ENCODE data around the gene GMPS. TPM values are rescaled to one million over a fixed set of nuclear protein-coding genes. Genes with fewer than 3 reads are reported as not detected.

GMPS gene
- total RNA-seq, 1 experiment from 2014 or later, result 136 TPM

DNA sequence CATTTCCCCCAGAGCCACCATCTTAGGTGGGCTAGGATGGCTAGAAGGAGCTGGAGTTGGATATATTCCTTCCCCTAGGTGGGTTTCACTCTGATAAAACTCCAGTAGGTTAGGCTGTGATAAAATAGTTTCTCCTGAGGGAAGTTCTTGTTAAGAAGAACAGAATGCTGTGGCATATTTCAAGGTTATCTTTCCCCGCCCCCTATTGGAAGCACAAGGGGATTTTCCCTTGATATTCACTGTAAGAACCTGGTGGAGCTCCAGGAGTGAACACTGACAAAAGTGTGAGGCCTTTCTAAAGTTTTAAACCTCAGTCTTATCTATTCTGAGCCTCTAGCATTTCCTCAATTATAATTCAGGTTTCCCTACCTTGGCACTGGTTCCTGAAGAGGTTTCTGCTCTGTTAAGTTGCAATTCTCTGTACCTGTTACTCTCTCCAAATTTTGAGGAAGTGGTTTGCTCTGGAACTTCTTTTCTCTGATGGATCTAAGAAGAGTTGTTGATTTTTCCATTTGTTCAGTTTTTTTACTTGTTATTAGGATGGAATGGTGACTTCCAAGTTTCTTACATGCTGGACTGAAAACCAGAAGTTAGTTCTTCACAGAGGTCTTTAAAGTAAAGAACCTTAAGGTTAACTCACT, 113.5 kb downstream of the GMPS start (continued):
- TF ChIP-seq ZNF512 (CRISPR knock-in tag; IDR thresholded peaks at IDR 0.05; ENCODE audit: borderline replicate concordance), result no peak
- TF ChIP-seq, protein P1, sequence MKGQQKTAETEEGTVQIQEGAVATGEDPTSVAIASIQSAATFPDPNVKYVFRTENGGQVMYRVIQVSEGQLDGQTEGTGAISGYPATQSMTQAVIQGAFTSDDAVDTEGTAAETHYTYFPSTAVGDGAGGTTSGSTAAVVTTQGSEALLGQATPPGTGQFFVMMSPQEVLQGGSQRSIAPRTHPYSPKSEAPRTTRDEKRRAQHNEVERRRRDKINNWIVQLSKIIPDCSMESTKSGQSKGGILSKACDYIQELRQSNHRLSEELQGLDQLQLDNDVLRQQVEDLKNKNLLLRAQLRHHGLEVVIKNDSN (CRISPR knock-in tag; IDR thresholded peaks at IDR 0.05), result no peak

GRCh38 chr3:155984791-155985417, 114.5 kb downstream of the GMPS start:
- Mint-ChIP-seq H3K4me1 (peaks cover 17% of the 10 kb centered on the region), H3K9me3 (no peaks in the 10 kb centered on the region), H3K27ac (no peak overlapping the region), H3K36me3 (no peaks in the 10 kb centered on the region), H3K27me3 (ENCODE audit: low read depth) (no peaks in the 10 kb centered on the region), H3K4me3 (no peak overlapping the region)
- ChIA-PET POLR2A (no interaction called here), CTCF (interaction anchor here (1.6 kb wide), 1 partner anchor 179 kb away, joined by 11 read pairs; the partner anchor contains the start of gene C3orf33)
- no peak for ATAC-seq
- DNase-seq (ENCODE audit: low spot score), result no peak
- TF ChIP-seq, protein P2, sequence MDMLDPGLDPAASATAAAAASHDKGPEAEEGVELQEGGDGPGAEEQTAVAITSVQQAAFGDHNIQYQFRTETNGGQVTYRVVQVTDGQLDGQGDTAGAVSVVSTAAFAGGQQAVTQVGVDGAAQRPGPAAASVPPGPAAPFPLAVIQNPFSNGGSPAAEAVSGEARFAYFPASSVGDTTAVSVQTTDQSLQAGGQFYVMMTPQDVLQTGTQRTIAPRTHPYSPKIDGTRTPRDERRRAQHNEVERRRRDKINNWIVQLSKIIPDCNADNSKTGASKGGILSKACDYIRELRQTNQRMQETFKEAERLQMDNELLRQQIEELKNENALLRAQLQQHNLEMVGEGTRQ (CRISPR knock-in tag; IDR thresholded peaks at IDR 0.05), result peak; percentile 24; the same call in 1 of the 2 replicates
- TF ChIP-seq IRF2 (CRISPR knock-in tag; IDR thresholded peaks at IDR 0.05; ENCODE audit: borderline replicate concordance, low read depth), result no peak

DNA sequence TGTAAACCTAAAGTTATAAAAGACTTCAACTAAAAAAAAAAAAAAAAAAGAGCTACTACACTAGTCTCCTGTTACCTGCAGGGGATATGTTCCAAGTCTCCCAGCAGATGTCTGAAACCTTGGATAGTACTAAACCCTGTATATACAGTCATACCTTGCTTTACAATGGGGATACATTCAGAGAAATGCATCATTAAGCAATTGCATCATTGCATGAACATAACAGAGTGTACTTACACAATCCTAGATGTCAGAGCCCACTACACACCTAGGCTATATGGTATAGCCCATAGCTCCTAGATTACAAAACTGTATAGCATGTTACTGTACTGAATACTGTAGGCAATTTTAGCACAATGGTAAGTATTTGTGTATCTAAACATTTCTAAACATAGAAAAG, 119.1 kb downstream of the GMPS start:
- DNase-seq (ENCODE audit: low spot score), result no peak
- ATAC-seq, result no peak
- ChIA-PET POLR2A (no interaction called here), CTCF (no interaction called here)
- Mint-ChIP-seq H3K27ac (no peak overlapping the region), H3K4me3 (no peak overlapping the region), H3K36me3 (no peaks in the 10 kb centered on the region), H3K4me1 (peaks cover 22% of the 10 kb centered on the region), H3K9me3 (0 out of 2 replicates have a peak, but pooled peaks cover 3% of the 10 kb centered on the region), H3K27me3 (ENCODE audit: low read depth) (no peaks in the 10 kb centered on the region)
- TF ChIP-seq ATF6 (CRISPR knock-in tag; IDR thresholded peaks at IDR 0.05), result no peak
- TF ChIP-seq, protein P3, sequence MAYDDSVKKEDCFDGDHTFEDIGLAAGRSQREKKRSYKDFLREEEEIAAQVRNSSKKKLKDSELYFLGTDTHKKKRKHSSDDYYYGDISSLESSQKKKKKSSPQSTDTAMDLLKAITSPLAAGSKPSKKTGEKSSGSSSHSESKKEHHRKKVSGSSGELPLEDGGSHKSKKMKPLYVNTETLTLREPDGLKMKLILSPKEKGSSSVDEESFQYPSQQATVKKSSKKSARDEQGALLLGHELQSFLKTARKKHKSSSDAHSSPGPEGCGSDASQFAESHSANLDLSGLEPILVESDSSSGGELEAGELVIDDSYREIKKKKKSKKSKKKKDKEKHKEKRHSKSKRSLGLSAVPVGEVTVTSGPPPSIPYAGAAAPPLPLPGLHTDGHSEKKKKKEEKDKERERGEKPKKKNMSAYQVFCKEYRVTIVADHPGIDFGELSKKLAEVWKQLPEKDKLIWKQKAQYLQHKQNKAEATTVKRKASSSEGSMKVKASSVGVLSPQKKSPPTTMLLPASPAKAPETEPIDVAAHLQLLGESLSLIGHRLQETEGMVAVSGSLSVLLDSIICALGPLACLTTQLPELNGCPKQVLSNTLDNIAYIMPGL (CRISPR knock-in tag; IDR thresholded peaks at IDR 0.05), result no peak
- TF ChIP-seq, protein P4, sequence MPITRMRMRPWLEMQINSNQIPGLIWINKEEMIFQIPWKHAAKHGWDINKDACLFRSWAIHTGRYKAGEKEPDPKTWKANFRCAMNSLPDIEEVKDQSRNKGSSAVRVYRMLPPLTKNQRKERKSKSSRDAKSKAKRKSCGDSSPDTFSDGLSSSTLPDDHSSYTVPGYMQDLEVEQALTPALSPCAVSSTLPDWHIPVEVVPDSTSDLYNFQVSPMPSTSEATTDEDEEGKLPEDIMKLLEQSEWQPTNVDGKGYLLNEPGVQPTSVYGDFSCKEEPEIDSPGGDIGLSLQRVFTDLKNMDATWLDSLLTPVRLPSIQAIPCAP (CRISPR knock-in tag; IDR thresholded peaks at IDR 0.05), result no peak
- no peak for TF ChIP-seq FOXK1 (CRISPR knock-in tag; IDR thresholded peaks at IDR 0.05)
- TF ChIP-seq EMX1 (CRISPR knock-in tag; IDR thresholded peaks at IDR 0.05), result no peak
- TF ChIP-seq CREB1 (CRISPR knock-in tag; IDR thresholded peaks at IDR 0.05), result no peak
- no peak for TF ChIP-seq ZBTB21 (CRISPR knock-in tag; IDR thresholded peaks at IDR 0.05; ENCODE audit: borderline replicate concordance)
- TF ChIP-seq ZNF416 (CRISPR knock-in tag; IDR thresholded peaks at IDR 0.05), result no peak
- no peak for TF ChIP-seq RORB (CRISPR knock-in tag; IDR thresholded peaks at IDR 0.05)
- TF ChIP-seq ZNF138 (CRISPR knock-in tag; conservative IDR thresholded peaks at IDR 0.05), result no peak
- TF ChIP-seq, protein P5, sequence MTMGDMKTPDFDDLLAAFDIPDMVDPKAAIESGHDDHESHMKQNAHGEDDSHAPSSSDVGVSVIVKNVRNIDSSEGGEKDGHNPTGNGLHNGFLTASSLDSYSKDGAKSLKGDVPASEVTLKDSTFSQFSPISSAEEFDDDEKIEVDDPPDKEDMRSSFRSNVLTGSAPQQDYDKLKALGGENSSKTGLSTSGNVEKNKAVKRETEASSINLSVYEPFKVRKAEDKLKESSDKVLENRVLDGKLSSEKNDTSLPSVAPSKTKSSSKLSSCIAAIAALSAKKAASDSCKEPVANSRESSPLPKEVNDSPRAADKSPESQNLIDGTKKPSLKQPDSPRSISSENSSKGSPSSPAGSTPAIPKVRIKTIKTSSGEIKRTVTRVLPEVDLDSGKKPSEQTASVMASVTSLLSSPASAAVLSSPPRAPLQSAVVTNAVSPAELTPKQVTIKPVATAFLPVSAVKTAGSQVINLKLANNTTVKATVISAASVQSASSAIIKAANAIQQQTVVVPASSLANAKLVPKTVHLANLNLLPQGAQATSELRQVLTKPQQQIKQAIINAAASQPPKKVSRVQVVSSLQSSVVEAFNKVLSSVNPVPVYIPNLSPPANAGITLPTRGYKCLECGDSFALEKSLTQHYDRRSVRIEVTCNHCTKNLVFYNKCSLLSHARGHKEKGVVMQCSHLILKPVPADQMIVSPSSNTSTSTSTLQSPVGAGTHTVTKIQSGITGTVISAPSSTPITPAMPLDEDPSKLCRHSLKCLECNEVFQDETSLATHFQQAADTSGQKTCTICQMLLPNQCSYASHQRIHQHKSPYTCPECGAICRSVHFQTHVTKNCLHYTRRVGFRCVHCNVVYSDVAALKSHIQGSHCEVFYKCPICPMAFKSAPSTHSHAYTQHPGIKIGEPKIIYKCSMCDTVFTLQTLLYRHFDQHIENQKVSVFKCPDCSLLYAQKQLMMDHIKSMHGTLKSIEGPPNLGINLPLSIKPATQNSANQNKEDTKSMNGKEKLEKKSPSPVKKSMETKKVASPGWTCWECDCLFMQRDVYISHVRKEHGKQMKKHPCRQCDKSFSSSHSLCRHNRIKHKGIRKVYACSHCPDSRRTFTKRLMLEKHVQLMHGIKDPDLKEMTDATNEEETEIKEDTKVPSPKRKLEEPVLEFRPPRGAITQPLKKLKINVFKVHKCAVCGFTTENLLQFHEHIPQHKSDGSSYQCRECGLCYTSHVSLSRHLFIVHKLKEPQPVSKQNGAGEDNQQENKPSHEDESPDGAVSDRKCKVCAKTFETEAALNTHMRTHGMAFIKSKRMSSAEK (CRISPR knock-in tag; IDR thresholded peaks at IDR 0.05; ENCODE audit: borderline replicate concordance), result no peak
- no peak for TF ChIP-seq SOX15 (CRISPR knock-in tag; IDR thresholded peaks at IDR 0.05)
- TF ChIP-seq, protein P6, sequence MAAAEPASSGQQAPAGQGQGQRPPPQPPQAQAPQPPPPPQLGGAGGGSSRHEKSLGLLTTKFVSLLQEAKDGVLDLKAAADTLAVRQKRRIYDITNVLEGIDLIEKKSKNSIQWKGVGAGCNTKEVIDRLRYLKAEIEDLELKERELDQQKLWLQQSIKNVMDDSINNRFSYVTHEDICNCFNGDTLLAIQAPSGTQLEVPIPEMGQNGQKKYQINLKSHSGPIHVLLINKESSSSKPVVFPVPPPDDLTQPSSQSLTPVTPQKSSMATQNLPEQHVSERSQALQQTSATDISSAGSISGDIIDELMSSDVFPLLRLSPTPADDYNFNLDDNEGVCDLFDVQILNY (CRISPR knock-in tag; IDR thresholded peaks at IDR 0.05), result no peak
